Chondrocyte (in vitro differentiated cells): ENCODE data around the gene SMU1. TPM values are rescaled to one million over a fixed set of nuclear protein-coding genes. Genes with fewer than 3 reads are reported as not detected.

Experiments used
- DNase-seq: peaks from one replicate; pipeline ENCODE4 v3.0.0; 2021; ENCODE audit warnings: mixed read lengths, low spot score
- H3K27ac Mint-ChIP-seq: one replicate; pipeline ENCODE4 v1.8.0; 2021; ENCODE audit warnings: mild to moderate bottlenecking, moderate library complexity, mixed read lengths; ENCODE audit not compliant: unreplicated experiment
- H3K27me3 Mint-ChIP-seq: 2 replicates; pipeline ENCODE4 v1.8.0; 2021; ENCODE audit warnings: low read depth, mixed read lengths
- H3K36me3 Mint-ChIP-seq: 2 replicates; pipeline ENCODE4 v1.8.0; 2021; ENCODE audit warnings: low read depth, mixed read lengths
- H3K4me1 Mint-ChIP-seq: 2 replicates; pipeline ENCODE4 v1.8.0; 2021; ENCODE audit warnings: low read depth, mild to moderate bottlenecking, mixed read lengths
- H3K4me3 Mint-ChIP-seq: one replicate; pipeline ENCODE4 v1.8.0; 2021; ENCODE audit warnings: mild to moderate bottlenecking, moderate library complexity, mixed read lengths; ENCODE audit not compliant: unreplicated experiment
- H3K9me3 Mint-ChIP-seq: 2 replicates; pipeline ENCODE4 v1.8.0; 2021; ENCODE audit warnings: low read depth, mixed read lengths
- total RNA-seq: library from RNA; stranded (reverse); gene quantifications from 3 replicates; pipeline ENCODE4 v1.2.1, GENCODE V29; 2021
- TF ChIP-seq, protein P1 (sequence below): fragments of 200-600 bp; sonication (generic); IDR thresholded peaks from 2 replicates; pipeline ENCODE4 v1.5.0; 2021; ENCODE audit warnings: antibody characterized with exemption, mild to moderate bottlenecking, moderate library complexity

Gene SMU1
- total RNA-seq, 1 donor from 2014 or later: 17.5 TPM

DNA sequence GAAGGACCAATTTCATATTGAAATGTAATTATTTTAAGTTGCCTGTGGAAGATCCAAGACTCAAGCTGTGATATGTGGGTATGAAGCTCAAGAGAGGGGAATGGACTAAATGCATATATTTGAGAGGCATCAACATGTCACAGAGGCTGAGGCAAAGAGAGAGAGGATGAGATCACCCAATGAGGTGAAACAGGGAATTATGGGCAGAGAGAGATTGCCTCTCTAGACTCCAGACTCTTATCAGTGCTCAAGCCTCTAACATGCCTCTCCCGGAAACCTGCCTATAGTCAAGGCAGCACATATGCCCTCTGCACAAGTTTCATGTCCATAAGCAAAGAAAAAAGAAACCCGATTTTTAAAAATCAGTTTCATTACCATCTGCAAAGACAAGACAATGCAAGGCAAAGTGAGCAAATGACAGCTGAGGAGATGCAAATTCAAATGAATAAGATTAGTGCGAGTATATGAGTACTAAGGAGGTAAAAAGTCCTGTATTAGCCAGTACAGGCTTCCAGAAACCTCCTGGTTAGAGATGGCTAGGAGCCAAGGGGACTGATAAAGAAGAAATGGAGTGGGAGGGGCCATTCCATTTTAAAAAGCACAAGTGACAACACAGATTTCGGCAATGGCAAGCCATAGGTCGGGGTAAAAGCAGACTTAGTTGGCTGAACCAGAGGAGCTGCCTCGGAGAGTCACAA is 84.4 kb downstream of the SMU1 start:
- H3K27ac Mint-ChIP-seq: no peak overlapping the region
- H3K4me3 Mint-ChIP-seq: no peak overlapping the region
- TF ChIP-seq, protein P1, sequence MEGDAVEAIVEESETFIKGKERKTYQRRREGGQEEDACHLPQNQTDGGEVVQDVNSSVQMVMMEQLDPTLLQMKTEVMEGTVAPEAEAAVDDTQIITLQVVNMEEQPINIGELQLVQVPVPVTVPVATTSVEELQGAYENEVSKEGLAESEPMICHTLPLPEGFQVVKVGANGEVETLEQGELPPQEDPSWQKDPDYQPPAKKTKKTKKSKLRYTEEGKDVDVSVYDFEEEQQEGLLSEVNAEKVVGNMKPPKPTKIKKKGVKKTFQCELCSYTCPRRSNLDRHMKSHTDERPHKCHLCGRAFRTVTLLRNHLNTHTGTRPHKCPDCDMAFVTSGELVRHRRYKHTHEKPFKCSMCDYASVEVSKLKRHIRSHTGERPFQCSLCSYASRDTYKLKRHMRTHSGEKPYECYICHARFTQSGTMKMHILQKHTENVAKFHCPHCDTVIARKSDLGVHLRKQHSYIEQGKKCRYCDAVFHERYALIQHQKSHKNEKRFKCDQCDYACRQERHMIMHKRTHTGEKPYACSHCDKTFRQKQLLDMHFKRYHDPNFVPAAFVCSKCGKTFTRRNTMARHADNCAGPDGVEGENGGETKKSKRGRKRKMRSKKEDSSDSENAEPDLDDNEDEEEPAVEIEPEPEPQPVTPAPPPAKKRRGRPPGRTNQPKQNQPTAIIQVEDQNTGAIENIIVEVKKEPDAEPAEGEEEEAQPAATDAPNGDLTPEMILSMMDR: no peak
- H3K9me3 Mint-ChIP-seq: no peaks in the 10 kb centered on the region
- no peaks in the 10 kb centered on the region for H3K27me3 Mint-ChIP-seq
- H3K4me1 Mint-ChIP-seq: peaks cover 7% of the 10 kb centered on the region
- DNase-seq: no peak
- H3K36me3 Mint-ChIP-seq: peaks cover 27% of the 10 kb centered on the region

Other genes starting within 250 kb of the SMU1 start
- 24.0 to 28.0 TPM (median 27.4 TPM) in 3 replicates for gene APTX, start 75.0 kb downstream of the SMU1 start, total RNA-seq
- gene DNAJA1, start 51.4 kb downstream of the SMU1 start, total RNA-seq: 81.2 to 121 TPM (median 81.9 TPM) in 3 replicates
- gene B4GALT1, start 90.7 kb upstream of the SMU1 start, total RNA-seq: 59.0 to 83.5 TPM (median 60.2 TPM) in 3 replicates
- not detected in 3 replicates for gene SPINK4, start 163.5 kb upstream of the SMU1 start, total RNA-seq
- gene BAG1, start 188.0 kb upstream of the SMU1 start, total RNA-seq: 49.2 to 58.3 TPM (median 51.1 TPM) in 3 replicates
- 52.7 to 61.2 TPM (median 58.4 TPM) in 3 replicates for gene CHMP5, start 188.4 kb upstream of the SMU1 start, total RNA-seq
- 26.8 to 36.6 TPM (median 28.4 TPM) in 3 replicates for gene NFX1, start 213.8 kb upstream of the SMU1 start, total RNA-seq